ENCODE data around the gene NFIC. TPM values are rescaled to one million over a fixed set of nuclear protein-coding genes. Genes with fewer than 3 reads are reported as not detected.

Gene NFIC
- total and polyA plus RNA-seq, 2 of the 4 experiments (the other 2 are of a cell fraction) = 21.9 to 32.1 TPM

- Histone ChIP-seq H2BK15ac (ENCODE audit: low read depth, low read length) (no peak overlapping the region), H3K4me3 (ENCODE audit: insufficient read depth, low read depth, low read length) (no peak overlapping the region), H3K4me2 (ENCODE audit: low read depth, low read length) (no peak overlapping the region), H4K5ac (ENCODE audit: low read depth, low read length) (no peak overlapping the region), H4K20me1 (ENCODE audit: insufficient read depth, low read length) (peaks cover 95% of the 10 kb centered on the region), H3K9ac (ENCODE audit: low read depth, low read length) (no peak overlapping the region), H3K27me3 (ENCODE audit: control insufficient read depth, insufficient read depth, low read length) (no peaks in the 10 kb centered on the region), H2BK5ac (ENCODE audit: low read depth, low read length, poor library complexity, severe bottlenecking) (no peak overlapping the region), H3K4me1 (ENCODE audit: control insufficient read depth, insufficient read depth, low read length) (peaks cover 28% of the 10 kb centered on the region), H2AFZ (replicated peaks; ENCODE audit: low read length, poor library complexity) (no peak overlapping the region), H3K36me3 (ENCODE audit: control insufficient read depth, insufficient read depth, low read length) (peaks cover 29% of the 10 kb centered on the region), H3K18ac (ENCODE audit: low read depth, low read length) (no peak overlapping the region), H3K14ac (replicated peaks; ENCODE audit: low read depth, low read length) (0 out of 2 replicates have a peak overlapping the region, but pooled peaks have one; percentile 15), H3K9me3 (ENCODE audit: control insufficient read depth, insufficient read depth, low read length) (no peaks in the 10 kb centered on the region), H2BK20ac (ENCODE audit: low read depth, low read length) (no peak overlapping the region), H3K9me1 (ENCODE audit: insufficient read depth, low read length) (peaks cover 26% of the 10 kb centered on the region), H3K4ac (ENCODE audit: low read depth, low read length) (no peak overlapping the region), H3K23ac (ENCODE audit: low read depth, low read length) (0 out of 2 replicates have a peak overlapping the region, but pooled peaks have one; percentile 16), H3K56ac (ENCODE audit: extremely low read depth, insufficient read depth, low read length) (no peak overlapping the region), H4K91ac (ENCODE audit: insufficient read depth, low read depth, low read length) (no peak overlapping the region), H3K27ac (ENCODE audit: insufficient read depth, low read length) (no peak overlapping the region), H4K8ac (ENCODE audit: low read depth in 2 of 2, low read length in 2 of 2) (no peak overlapping the region), H2AK9ac (replicated peaks; ENCODE audit: low read depth, low read length, poor library complexity) (no peak overlapping the region), H2BK120ac (ENCODE audit: low read depth, low read length) (no peak overlapping the region), H2AK5ac (ENCODE audit: low read depth, low read length) (no peak overlapping the region), H3K79me1 (ENCODE audit: low read depth in 1 of 2, low read length in 2 of 2) (peaks cover 4 to 72% of the 10 kb centered on the region in 2 experiments; a peak in 2 of 4 replicates)
- DNase-seq = no peak
- ChIA-PET POLR2A (ENCODE audit: unreplicated experiment) (no interaction called here), CTCF (no interaction called here)
- WGBS, 2 experiments (ENCODE audit: extremely low coverage in 2 of 2, insufficient read length in 1 of 2) = 94% methylated on average over 12 of the region's 14 CpGs; no CpG with 5 or more reads in 1 of the 2 experiments
- dilution Hi-C loops (cut with HindIII; ENCODE audit: low sequenced_read_pairs, unreplicated experiment) = no loop called here
- in situ Hi-C loops (cut with MboI; ENCODE audit: low sequenced_read_pairs) = no loop called here
- no TSS peak for BruUV-seq (replicated peaks)
- ATAC-seq (ENCODE audit: low read depth) = no peak
- intact Hi-C loops (cut with micrococcal nuclease) = no loop called here
- no peak for TF ChIP-seq POLR2A (IDR thresholded peaks at IDR 0.05; ENCODE audit: low read depth, low read length)
- no peak for TF ChIP-seq RAD21 (IDR thresholded peaks at IDR 0.05; ENCODE audit: low read length)
- TF ChIP-seq RFX5 (IDR thresholded peaks at IDR 0.05; ENCODE audit: low read depth, low read length) = no peak
- no peak for TF ChIP-seq RCOR1 (IDR thresholded peaks at IDR 0.05; ENCODE audit: insufficient replicate concordance, low read length)
- no peak for TF ChIP-seq ELK1 (IDR thresholded peaks at IDR 0.05; ENCODE audit: borderline replicate concordance, low read depth, low read length)
- TF ChIP-seq BHLHE40 (IDR thresholded peaks at IDR 0.05; ENCODE audit: low read depth, low read length) = no peak
- TF ChIP-seq CTCF (conservative IDR thresholded peaks at IDR 0.05; ENCODE audit: low read depth, low read length) = no peak
- TF ChIP-seq MAZ (IDR thresholded peaks at IDR 0.05; ENCODE audit: borderline replicate concordance, low read depth, low read length) = no peak
- TF ChIP-seq SMC3 (IDR thresholded peaks at IDR 0.05; ENCODE audit: low read depth, low read length) = no peak
- no peak for TF ChIP-seq NFE2L2 (IDR thresholded peaks at IDR 0.05; ENCODE audit: low read depth, low read length)
- TF ChIP-seq FOS (IDR thresholded peaks at IDR 0.05; ENCODE audit: low read depth, low read length) = no peak
- no peak for TF ChIP-seq MXI1 (IDR thresholded peaks at IDR 0.05; ENCODE audit: borderline replicate concordance, low read depth, low read length)
- TF ChIP-seq CEBPB (IDR thresholded peaks at IDR 0.05; ENCODE audit: low read depth, low read length) = no peak
- no peak for TF ChIP-seq MAFK (IDR thresholded peaks at IDR 0.05; ENCODE audit: low read depth, low read length)
- no peak for TF ChIP-seq USF2 (IDR thresholded peaks at IDR 0.05; ENCODE audit: low read depth, low read length)
- no peak for TF ChIP-seq CHD1 (IDR thresholded peaks at IDR 0.05; ENCODE audit: low read depth, low read length)
Observed at GRCh38 chr19:3382460-3383100, 16.2 kb downstream of the NFIC start.
